ENCODE measurements around the gene UGGT2.
A peak's percentile ranks its signal among the peaks of the same experiment; 100 is the strongest.
"Not testable (repeated sequence)": the region's sequence is repeated elsewhere in the genome, so short reads cannot be mapped to it uniquely, and the experiment has no call there.

The UGGT2 gene

DNA sequence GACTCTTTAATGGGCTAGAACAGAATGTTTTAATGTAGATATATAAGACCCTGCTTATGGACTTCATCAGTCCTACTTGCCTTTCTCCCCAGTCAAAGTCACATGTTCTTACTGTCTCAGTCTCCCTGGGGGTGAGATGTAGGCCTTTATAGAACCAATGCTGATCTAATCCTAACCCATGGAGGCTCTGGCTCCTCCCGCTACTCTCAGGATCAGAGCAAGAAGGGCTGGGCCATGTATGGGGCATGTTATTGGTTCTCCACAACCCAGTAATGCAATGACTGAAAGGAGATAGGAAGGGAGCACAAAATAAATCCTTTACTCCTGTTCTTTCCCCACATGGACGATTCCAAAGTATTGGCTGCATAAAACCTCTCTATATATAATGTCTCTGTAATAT lies 82.3 kb downstream of the UGGT2 start:
- no peak for DNase-seq

GRCh38 chr13:95968906-95969305 lies 84.3 kb downstream of the UGGT2 start:
- DNase-seq: no peak

GRCh38 chr13:95957331-95957730 lies 95.9 kb downstream of the UGGT2 start:
- no peak for DNase-seq

DNA sequence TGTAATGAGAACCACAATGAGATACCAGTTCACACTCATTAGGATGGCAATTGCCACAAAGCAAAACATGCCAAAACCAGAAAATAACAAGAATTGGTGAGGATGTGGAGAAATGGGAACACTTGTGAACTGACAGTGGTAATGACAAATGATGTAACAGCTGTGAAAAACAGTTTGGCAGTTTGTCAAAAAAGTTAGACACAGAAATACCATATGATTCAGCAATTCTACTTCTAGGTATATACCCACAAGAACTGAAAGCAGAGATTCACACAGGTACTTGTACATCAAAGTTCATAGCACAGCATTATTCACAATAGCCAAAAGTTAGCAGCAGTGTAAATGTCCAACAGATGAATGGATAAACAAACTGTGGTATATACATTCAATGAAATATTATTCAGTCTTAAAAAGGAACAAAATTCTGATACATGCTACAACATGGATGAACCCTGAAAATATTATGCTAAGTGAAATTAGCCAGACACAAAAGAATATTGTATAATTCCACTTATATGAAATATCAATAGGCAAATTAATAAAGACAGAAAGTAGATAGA lies 96.5 kb downstream of the UGGT2 start:
- DNase-seq: peak; percentile 38

DNA sequence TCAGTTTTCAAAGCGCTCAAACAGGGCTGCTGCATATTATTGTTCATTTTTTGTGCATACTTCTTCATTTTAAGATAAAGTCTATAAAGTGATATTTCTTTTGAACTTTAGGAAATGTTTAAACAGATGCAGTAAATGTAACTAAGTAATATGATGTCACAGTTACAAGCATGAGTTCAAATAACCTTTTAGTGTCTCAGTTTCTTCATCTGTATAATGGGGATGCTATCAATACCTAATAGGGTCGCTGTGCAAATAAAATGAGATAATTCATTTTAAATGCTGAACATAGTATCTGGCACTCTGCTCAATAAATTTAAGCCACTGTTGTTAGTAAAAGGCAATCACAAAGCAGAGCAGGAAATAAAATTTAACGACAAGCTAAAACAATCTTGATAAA lies 97.5 kb downstream of the UGGT2 start:
- no peak for DNase-seq

- no peak for DNase-seq
Measured at GRCh38 chr13:95955255-95955654, 97.9 kb downstream of the UGGT2 start.

- no peak for DNase-seq
Measured at GRCh38 chr13:95954266-95954665, 98.9 kb downstream of the UGGT2 start.

DNA sequence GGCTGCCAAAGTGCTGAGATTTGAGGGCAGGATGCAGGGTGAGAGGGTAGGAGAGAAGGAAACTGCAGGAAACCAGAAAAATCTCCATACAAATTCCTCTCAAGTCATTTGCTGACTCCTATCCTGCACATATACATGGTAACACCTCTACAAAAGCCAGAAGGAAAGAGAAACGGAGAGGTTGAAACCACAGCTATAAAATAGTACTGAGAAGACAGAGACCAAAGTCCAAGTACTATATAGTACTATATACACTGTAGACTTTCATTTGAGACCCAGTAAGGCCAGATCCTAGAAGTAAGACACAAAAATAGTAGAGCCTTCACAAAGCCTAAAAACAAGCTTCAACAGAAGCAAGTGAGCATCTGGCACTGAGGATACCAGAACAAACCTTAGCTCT lies 103.1 kb downstream of the UGGT2 start:
- no peak for DNase-seq

DNA sequence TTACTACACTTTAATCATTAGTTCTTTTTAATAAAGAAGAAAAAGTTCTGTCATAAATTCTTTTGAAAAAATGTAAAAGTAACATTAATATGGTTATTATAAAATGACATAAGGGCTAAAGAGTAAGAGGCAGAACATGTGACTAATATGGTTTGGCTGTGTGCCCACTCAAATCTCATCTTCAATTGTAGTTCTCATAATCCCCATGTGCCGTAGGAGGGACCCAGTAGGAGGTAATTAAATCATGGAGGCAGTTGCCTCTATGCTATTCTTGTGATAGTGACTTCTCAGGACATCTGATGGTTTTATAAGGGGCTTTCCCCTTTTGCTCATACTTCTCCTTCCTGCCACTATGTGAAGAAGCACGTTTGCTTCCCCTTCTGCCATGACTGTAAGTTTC lies 104.5 kb downstream of the UGGT2 start:
- peak; percentile 70 for DNase-seq

GRCh38 chr13:95937714-95938320 lies 115.4 kb downstream of the UGGT2 start:
- DNase-seq: no peak

DNA sequence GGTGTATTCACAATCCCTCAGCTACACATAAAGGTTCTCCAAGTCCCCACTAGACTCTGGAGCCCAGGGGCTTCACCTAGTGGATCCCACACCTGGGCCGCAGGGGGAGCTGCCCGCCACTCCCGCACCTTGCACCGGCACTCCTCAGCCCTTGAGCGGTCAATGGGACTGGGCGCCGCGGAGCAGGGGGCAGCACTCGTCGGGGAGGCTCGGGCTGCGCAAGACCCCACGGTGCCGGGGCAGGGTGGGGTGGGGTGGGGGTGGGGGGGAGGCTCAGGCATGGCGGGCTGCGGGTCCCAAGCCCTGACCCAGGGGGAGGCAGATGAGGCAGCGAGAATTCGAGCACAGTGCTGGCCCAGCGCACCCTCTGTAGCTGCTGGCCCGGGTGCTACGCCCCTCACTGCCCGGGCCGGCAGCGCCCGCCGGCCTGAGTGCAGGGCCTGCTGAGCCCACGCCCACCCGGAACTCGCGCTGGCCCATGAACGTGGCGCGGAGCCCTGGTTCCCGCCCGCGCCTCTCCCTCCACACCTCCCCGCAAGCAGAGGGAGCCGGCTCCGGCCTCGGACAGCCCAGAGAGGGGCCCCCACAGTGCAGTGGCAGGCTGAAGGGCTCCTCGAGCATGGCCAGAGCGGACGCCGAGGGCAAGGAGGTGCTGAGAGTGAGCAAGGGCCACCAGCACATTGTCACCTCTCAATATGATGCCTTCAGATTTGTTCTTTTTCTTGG lies 121.7 kb downstream of the UGGT2 start:
- no peak for DNase-seq

- no peak for DNase-seq
Measured at GRCh38 chr13:95929430-95929829, 123.8 kb downstream of the UGGT2 start.

DNA sequence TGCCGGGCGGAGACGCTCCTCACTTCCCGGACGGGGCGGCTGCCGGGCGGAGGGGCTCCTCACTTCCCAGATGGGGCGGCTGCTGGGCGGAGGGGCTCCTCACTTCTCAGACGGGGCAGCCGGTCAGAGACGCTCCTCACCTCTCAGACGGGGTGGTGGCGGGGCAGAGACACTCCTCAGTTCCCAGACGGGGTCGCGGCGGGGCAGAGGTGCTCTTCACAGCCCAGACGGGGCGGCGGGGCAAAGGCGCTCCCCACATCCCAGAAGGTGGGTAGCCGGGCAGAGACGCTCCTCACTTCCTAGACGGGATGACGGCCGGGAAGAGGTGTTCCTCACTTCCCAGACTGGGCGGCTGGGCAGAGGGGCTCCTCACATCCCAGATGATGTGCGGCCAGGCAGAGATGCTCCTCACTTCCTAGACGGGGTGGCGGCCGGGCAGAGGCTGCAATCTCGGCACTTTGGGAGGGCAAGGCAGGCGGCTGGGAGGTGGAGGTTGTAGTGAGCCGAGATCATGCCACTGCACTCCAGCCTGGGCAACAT lies 124.8 kb downstream of the UGGT2 start:
- not testable (repeated sequence) for DNase-seq

- DNase-seq: no peak
Measured at GRCh38 chr13:95926231-95926630, 127.0 kb downstream of the UGGT2 start.

DNA sequence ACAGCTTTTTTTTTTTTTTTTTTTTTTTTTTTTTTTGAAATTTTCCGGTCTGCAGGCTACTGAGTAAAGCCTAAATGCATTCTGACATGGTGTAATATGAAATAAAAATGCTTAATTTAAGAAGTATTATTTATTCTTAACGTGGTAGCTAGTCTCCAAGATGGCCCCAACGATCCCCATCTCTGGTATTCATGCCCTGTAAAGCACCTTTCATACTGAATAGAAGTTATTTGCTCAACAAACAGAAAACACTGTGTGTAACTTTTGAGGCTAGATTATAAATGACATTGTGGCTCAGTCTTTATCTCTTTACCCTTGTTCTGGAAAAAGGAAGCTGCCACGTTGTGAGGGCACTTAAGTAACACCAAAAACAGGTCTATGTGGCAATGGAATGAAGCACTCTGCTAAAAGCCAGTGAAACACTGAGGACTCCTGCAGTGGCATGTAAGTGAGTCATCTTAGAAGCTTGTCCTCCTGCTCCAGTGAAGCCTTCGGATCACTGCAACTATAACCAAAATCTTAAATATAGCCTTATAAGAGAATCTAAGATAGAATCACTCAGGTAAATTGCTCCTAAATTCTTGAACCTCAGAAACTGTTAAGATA lies 128.7 kb downstream of the UGGT2 start:
- peak; percentile 87 for DNase-seq

DNA sequence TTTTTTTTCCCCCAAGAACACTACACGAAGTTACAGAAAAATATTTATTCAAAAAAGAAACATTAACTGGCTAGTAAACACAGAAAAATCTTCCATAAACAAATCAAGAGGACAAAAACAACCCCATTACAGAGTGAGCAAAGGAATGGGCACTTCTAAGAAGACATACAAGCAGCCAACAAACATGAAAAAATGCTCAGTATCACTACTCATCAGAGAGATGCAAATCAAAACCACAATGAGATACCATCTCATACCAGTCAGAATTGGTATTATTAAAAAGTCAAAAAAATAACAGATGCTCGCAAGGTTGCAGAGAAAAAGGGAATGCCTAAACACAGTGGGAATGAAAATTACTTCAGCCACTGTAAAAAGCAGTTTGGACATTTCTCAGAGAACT lies 131.7 kb downstream of the UGGT2 start:
- DNase-seq: peak; percentile 26

DNA sequence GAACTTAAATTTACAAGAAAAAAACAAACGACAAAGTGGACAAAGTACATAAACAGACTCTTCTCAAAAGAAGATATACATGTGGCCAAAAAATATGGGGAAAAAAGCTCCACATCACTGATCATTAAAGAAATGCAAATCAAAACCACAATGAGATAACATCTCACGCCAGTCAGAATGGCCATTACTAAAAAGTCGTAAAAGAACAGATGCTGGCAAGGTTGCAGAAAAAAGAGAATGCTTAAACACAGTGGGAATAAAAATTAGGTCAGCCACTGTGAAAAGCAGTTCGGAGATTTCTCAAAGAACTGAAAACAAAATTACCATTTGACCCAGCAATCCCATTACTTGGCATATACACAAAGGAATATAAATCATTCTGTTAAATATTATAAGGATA lies 132.7 kb downstream of the UGGT2 start:
- DNase-seq: no peak

DNA sequence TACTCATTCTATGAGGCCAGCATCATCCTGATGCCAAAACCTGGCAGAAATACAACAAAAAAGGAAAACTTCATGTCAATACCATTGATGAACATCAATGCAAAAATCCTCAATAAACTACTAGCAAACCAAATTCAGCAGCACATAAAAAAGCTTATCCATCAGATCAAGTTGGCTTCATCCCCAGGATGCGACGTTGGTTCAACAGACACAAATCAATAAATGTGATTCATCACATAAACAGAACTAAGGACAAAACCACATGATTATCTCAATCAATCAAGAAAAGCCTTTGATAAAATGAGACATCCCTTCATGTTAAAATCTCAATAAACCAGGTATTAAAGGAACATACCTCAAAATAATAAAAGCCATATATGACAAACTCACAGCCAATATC lies 134.3 kb downstream of the UGGT2 start:
- DNase-seq: no peak

GRCh38 chr13:95914991-95915501 lies 138.2 kb downstream of the UGGT2 start:
- DNase-seq: no peak

GRCh38 chr13:95906999-95907398 lies 146.2 kb downstream of the UGGT2 start:
- no peak for DNase-seq

DNA sequence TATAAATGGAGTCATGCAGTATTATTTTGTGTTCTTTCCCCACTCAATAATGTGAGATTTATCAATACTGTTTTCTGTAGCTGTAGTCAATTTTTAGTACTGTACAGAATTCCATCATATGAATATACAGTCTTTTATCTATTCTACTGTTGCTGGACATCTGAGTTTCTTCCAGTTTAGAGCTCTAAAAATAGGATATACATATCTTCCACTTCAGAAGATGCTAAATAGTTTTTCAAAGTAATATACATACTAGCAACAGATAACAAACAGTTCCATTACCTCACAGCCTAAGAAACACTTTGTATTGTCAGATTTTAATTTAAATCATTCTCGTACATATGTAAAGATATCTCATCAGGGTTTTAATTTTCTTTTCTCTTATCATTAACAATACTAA lies 149.6 kb downstream of the UGGT2 start:
- no peak for DNase-seq

DNA sequence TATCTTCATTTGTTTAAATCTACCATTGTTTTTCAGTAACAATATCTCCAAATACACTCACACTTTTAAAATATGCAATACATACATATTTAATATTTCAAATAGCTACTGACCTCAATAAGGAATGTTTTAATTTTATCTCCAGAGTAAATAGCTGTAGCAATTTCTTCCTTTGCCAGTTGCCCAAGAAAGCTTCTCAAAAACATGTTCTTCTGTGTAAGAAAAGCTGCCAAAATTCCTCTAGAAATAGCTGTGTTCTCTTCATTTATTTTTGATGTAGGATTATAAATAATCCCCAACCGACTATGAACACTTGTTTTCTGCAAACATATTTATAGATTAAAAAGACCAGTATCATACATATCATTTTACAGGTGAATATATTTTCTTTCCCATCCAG lies 150.5 kb downstream of the UGGT2 start:
- DNase-seq: peak; percentile 20

DNA sequence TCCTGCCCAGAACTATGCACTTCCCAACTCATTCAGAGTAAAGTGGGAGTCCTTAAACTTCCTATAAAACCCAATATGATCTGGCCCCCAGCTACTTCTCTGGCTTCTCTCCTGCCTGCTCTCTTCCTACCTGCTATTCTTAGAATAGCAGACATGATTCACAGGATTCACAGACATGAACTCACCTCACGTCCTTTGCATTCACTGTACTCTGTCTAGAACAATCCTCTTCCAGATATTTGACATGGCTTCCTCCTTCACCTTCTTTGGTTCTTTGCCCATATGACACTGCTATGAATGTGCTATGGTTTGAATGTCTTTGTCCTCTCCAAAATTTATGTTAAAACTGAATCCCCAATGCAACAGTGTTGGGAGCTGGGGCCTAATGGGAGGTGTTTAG lies 154.9 kb downstream of the UGGT2 start:
- no peak for DNase-seq

All from fibroblast of skin of scalp (primary cell).